ENCODE data around the gene C1orf50.

- TF ChIP-seq CTCF (IDR thresholded peaks at IDR 0.05; ENCODE audit: extremely low read depth in 1 of 2, insufficient read depth in 1 of 2, low read depth in 1 of 2, low read length in 2 of 2) (no peak), POLR2A (IDR thresholded peaks at IDR 0.05; ENCODE audit: low read depth, low read length) (no peak), EZH2 (IDR thresholded peaks at IDR 0.05; ENCODE audit: borderline replicate concordance, low read depth, low read length, severe bottlenecking) (no peak), JUN (IDR thresholded peaks at IDR 0.05; ENCODE audit: borderline replicate concordance, insufficient read depth, insufficient read length, low read depth) (no peak), POLR2AphosphoS5 (IDR thresholded peaks at IDR 0.05; ENCODE audit: insufficient read depth, low read depth, low read length) (no peak), MAX (IDR thresholded peaks at IDR 0.05; ENCODE audit: insufficient read depth, insufficient read length) (no peak), MYC (IDR thresholded peaks at IDR 0.05; ENCODE audit: low read depth, low read length) (no peak)
These were observed 1.1 kb downstream of the C1orf50 start for GRCh38 chr1:42768172-42768571.

Data from endothelial cell of umbilical vein (primary cell).